GM18858 (cell line): ENCODE measurements around the gene MYO7B.

Experiments
- ATAC-seq: cut with Tn5 transposase; IDR thresholded peaks from one replicate; pipeline ENCODE4 v1.9.1; 2021; ENCODE audit not compliant: unreplicated experiment

The MYO7B gene

DNA sequence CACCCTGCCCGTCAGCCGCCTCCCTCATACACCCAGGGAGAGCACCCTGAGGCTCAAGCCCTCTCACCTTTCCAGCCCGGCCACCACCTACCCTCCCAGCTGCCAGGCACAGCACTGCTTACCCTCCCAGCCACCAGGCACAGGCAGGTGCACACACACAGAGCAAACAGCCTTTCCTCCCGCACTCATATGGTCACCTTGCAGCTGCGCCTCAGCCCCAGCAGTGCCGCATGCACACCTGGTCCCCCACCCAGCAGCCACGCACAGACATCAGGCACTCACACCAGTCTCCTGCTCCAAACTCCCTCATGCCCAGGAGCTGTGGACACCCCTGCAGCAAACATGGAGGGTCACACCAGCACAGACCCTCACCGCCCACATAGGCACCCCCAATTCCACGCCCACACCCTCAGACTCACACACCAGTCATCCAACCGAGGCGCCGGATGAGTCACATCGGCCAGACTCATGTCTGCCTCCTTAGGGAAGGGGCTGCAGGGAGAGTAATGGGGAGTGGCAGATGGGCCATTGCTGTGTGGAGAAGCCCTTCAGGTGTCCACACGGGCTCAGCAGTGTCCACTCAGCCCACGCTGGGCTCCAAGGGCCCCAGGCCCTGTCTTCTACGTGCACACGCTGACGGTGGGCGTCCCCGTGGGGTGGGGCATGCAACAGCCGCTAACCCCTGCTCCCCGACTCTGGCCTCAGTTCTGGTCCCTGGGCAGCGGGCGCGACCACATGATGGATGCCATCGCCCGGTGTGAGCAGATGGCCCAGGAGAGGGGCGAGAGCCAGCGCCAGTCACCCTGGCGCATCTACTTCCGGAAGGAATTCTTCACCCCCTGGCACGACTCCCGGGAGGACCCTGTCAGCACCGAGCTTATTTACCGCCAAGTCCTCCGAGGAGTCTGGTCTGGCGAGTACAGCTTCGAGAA, 88.2 kb downstream of the MYO7B start:
- ATAC-seq: no peak

- ATAC-seq: no peak
These were observed 88.9 kb downstream of the MYO7B start for GRCh38 chr2:127624320-127624755.

DNA sequence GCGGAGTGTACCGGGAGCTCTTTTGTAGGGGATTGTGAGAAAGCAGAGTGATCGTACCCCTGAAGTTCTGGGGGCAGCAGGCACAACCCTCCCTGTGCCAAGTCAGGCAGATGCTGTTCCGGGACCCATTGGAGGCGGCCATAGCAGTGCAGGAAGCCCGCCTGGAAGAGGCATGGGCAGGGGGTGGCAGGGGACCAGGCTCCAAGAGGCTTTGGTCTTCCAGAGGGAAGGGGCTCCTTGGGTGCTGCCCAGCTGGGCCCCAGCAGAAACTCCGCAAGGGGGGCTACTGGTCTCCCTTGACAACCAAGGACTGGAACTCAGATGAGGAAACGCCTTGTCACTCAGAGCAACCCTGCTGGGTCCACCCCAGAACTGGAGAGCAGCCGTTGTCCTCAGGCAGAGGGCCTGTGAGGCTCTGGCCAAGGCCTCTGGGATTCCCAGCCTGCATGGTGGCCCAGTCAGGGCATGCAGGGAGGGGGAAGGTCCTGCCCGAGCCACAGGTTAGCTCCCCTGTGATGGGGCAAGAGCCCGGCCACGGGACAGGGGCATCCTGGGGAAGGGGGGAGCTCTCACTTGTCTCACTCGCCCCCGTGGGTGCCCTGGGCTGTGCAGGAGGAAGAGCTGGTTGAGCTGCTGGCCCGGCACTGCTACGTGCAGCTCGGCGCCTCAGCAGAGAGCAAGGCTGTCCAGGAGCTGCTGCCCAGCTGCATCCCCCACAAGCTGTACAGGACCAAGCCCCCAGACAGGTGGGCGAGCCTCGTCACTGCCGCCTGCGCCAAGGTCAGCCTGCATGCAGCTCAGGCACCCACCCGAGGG, 89.5 kb downstream of the MYO7B start:
- no peak for ATAC-seq

GRCh38 chr2:127625572-127625951, 90.1 kb downstream of the MYO7B start:
- no peak for ATAC-seq

DNA sequence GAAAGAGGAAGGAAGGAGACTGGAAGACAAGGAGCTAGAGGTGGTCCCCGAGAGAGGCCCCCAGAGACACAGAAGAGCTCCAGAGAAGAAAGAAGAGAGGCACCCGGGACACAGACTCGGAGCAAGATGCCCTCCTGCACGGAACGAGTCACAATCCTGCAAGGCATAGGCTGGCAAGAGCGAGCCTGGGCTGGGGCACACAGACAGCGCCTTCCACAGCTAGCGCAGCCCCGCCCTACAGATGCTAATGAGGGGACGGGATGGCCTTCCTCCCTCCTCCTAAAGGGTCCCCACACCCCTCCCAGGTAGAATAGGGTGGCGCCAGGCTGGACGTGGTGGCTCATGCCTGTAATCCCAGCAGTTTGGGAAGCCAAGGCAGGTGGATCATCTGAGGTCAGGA, 90.7 kb downstream of the MYO7B start:
- ATAC-seq: no peak

- no peak for ATAC-seq
These were observed 91.6 kb downstream of the MYO7B start for GRCh38 chr2:127626917-127627739.

DNA sequence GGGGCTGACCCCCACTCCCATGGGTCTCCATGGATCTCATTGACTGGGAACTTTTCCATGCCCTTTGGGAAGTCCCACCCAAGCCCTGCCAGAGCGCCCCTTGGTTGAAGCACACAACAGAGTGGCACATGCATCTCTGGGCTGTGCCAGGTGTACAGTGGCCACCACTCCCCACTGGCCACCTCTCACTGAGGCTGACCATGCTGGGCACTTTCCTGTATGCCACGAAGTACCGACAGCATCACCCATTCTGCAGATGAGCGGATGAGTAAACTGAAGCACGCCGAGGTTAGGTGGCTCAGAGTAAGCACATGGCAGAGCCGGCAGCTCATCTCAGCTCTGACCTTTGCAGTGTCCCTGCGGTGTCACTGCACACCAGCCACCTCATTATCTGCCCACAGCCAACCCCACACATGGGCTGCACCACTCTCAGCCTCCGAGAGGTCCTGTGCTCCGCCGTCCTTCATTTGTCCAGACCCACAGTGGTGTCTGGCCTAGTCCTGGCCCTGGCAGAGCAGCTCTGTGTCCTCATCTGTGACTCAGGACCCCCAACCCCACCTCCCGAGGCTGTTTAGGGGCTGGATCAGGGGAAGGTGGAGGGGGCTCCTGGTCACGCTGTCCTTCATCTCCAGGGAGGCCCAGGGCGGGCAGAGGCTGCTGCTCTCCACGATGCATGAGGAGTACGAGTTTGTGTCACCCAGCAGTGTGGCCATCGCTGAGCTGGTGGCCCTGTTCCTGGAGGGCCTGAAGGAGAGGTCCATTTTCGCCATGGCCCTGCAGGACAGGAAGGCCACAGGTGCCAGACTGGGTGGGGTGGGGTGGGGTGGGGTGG, 92.5 kb downstream of the MYO7B start:
- ATAC-seq: no peak

GRCh38 chr2:127628767-127629614, 93.5 kb downstream of the MYO7B start:
- no peak for ATAC-seq

- ATAC-seq: no peak
These were observed 94.2 kb downstream of the MYO7B start for GRCh38 chr2:127629637-127630036.

DNA sequence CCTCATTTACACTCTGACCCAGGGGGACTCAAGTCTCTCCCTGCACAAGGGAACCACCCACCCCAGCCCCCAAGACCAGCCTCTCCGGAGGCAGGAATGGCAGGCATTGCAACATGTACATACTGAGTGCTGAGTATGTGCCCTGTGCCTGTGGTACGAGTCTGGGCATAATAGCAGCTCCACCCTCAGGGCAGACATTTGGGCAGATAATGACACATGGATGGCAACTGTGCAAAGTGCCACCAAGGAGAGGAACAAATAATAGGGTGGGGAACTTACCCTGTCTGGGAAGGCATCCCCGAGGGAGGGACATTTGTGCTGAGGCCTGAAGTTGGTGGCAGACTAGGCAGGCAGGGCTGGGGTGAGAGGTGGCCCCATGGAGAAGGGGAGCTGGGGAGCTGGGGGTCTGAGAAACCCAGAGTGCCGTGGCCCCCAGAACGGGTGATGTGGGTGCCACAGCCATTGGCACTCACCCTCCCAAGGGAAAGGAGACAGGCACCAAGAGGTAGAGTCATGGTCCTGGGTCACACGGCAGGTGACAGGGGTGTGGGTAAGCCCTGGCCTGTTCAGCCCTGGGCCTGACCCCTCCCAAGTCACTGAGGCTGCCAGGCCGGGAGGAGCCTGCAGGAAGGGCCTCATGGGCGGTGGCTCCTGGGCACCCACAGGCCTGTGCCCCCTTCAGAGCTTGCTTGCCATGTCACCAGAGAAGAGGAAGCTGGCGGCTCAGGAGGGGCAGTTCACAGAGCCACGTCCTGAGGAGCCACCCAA, 94.8 kb downstream of the MYO7B start:
- ATAC-seq: no peak

DNA sequence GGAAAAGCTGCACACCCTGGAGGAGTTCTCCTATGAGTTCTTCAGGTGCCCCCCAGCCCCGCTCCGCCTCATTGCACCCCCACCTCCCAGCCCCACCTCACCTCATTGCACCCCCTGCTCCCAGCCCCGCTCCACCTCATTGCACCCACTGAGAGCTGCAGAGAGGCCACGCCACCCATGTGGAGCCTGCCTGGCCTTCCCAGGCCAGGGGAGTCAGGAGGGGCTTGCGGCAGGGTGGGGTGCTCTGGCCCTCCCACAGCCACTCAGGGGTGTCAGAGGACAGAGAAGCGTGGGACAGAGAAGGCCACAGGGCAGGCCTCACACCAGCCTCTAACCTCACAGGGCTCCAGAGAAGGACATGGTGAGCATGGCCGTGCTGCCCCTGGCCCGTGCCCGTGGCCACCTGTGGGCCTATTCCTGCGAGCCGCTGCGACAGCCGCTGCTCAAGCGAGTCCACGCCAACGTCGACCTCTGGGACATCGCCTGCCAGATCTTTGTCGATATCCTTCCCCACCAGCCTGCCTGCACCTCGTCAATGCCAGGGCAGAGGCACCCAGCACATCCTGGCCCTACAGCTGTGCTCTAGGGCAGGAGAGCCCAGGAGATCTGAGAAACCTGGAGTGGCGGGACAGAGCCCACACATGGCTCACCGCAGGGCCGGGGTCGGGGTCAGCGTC, 95.5 kb downstream of the MYO7B start:
- no peak for ATAC-seq

DNA sequence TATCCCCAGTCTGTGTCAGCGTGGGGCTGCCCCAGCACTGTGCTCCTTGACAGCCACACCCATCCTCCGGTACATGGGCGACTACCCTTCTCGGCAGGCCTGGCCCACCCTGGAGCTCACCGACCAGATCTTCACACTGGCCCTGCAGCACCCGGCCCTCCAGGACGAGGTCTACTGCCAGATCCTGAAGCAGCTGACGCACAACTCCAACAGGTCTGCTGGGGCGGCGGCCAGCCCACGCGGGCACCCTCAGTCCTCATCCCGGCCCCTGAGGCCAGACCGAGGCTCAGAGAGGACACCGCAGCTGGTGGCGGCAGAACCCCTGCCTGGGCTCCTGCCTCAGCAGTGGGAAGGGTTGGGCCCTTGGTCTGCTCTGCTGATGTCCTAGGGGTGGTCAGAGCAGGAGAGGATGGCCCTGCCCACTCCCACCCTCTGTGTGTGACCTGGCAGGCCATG, 96.1 kb downstream of the MYO7B start:
- no peak for ATAC-seq

DNA sequence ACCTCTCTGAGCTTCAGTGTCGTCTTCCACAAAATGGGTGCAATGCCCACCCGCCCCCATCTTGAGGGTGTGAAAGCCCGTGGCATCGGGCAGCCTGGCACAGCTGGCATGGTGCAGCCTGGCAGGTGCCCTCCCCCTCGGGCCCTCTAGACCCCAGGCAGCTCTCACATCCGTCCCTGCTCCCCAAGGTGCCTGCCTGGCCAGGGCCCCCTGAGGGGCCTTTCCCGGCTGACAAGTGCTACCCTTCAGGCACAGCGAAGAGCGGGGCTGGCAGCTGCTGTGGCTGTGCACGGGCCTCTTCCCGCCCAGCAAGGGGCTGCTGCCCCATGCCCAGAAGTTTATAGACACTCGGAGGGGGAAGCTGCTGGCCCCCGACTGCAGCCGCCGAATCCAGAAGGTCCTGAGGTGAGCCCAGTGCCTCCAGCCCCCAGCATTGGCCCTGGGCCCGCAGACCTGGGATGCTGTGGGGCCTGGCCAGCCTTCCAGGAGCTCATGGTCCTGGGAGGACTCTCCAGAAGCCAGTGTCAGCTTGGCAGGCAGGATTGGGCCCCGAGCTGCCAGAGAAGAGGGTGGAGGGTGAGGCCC, 96.6 kb downstream of the MYO7B start:
- ATAC-seq: no peak

DNA sequence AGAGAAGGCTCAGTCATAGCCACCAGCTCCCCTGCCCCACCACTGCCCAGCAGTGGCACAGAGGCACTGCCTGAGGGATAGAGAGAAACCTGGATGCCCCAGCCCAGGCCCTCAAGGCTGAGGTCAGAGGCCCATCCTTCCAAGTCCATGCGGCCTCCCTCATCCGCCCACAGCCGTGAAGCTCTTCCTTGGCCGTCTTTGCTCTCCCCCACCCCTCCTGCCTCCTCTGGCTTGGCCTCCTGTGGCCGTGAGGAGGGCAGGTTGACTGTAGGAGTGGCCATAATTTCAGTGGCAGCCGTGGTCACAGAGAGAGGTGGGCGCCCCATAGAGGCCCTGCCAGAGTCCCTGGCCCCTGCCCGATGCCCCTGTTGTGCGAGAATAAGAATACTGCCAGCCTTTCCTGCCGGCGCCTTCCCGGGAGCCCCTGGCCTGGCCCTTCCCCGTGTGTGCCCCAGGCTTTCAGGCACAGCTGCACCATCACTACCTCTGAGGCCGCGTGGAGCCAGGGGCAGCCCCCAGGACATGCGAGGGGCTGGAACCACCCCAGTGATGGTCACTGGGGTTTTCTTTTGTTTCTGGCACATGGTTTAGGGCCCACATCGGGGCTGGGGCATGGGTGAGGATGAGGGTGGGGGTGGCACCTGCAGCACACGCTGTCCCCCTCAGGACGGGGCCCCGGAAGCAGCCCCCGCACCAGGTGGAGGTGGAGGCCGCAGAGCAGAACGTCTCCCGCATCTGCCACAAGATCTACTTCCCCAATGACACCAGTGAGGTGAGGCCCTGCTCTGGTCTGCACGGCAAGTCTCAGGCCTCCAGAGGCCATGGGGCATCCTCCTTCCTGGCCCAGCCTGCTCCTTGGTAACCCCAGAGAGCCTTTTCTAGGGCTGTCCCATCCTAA, 97.4 kb downstream of the MYO7B start:
- peak; percentile 45 for ATAC-seq

- ATAC-seq: no peak
These were observed 98.1 kb downstream of the MYO7B start for GRCh38 chr2:127633556-127634065.

DNA sequence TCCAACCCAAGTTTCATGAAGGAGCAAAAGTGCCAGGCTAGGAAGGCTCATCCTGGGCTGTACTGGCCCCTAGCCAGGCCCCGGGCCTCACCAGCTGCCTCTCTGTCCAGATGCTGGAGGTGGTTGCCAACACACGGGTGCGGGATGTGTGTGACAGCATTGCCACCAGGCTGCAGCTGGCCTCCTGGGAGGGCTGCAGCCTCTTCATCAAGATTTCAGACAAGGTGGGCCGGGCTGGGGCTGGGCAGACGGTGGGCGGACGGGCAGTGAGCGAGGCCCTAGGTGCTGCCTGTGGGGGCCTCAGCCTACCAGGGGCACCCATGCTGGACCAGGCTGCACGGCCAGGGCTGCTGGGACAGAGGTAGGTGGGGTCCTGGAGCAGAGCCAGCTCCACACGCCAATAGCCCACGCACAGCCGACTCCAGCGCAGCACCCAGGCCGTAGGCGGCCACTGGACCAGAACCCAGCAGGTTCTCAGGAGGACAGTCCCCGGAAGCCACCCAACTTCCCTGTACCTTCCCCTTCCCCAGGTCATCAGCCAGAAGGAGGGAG, 98.7 kb downstream of the MYO7B start:
- ATAC-seq: no peak
